Measurements from ENCODE around the gene ARMC2. TPM values are rescaled to one million over a fixed set of nuclear protein-coding genes. Genes with fewer than 3 reads are reported as not detected.
A peak's percentile ranks its signal among the peaks of the same experiment; 100 is the strongest.

ARMC2 gene
- total RNA-seq, 4 donors from 2014 or later: 0.27 to 4.1 (median 1.2) TPM

DNA sequence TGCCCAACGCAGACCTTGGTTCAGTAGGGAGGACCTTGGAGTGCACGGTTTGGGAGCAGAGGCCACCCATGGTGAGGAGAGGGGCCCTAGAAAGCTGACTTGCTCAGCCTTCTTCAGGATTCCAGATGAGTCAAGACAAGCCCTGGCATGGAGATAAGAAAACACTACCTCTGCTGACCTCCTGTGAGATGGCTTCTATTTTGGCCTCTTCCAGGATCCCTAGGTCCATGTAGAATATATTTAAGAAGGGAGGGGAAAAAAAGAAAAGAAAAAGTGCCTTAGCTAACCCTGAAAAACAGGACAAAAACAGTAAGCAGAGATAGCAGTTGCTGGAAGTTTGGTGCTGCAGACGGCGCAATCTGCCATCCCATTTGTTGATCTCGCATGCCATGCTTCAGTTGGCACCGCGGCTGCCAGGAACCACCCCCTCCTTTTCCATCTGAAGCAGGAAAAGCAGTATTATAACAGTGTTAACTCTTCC, 100.0 kb downstream of the ARMC2 start:
- WGBS, 2 donors: 14 to 31% methylated on average over 7 of the region's 7 CpGs
- Histone ChIP-seq H3K4me3 (no peak overlapping the region), H3K4me1 (peaks cover 52 to 96% (median 67%) of the 10 kb centered on the region in 3 donors)

DNA sequence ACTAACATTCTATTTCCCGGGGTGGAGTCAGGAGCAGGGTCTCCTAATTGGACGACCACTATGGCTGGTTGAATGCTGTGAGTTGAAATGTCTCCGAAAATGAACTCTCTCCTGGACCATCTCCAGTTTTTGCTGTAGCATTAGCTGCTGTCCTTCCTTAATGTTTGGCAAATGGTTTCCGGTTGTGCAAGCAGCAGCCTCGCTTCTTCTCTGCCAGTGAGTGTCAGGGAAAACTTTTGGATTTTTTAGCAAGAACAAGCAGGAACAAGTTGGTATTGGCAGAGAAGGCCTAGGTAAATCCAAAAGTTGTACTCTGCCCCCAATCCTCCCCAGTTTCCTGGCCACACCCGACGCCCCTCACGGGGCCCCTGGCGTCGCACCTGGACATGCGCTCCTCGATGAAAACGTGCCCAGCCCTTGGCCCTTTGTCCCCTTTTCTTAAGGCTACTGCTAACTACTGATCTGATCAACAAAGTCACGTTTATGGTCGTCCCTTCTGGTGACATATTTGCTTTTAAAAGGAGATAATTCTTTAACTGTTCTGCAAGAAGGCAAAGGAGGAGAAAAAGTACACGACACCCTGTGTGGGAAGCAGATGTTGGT, 103.2 kb downstream of the ARMC2 start:
- 43 to 51% methylated on average over 15 to 16 of the region's 16 CpGs for WGBS, 2 donors
- no peak overlapping the region for H3K4me3 ChIP-seq
- no peaks in the 10 kb centered on the region for H3K36me3 ChIP-seq
- intact Hi-C loops (cut with DNase I): no loop called here
- peak overlapping the region; percentile 23 to 69 (median 52) for H3K27ac ChIP-seq
- H3K4me1 ChIP-seq: peaks cover 24 to 65% (median 40%) of the 10 kb centered on the region in 3 donors
- no peak for DNase-seq
- H3K9me3 ChIP-seq: no peaks in the 10 kb centered on the region
- TF ChIP-seq POLR2A (IDR thresholded peaks at IDR 0.05) (no peak), CTCF (IDR thresholded peaks at IDR 0.05) (no peak)
- no peaks in the 10 kb centered on the region for H3K27me3 ChIP-seq

More for the DNA sequence above, 100.0 kb downstream of the ARMC2 start:
- Histone ChIP-seq H3K27ac (peak overlapping the region; percentile 66 to 94 (median 91)), H3K27me3 (no peaks in the 10 kb centered on the region), H3K9me3 (no peaks in the 10 kb centered on the region), H3K36me3 (no peaks in the 10 kb centered on the region)
- intact Hi-C loops (cut with DNase I): no loop called here
- TF ChIP-seq POLR2A (IDR thresholded peaks at IDR 0.05) (no peak), CTCF (IDR thresholded peaks at IDR 0.05) (no peak)
- DNase-seq: no peak

- no peaks in the 10 kb centered on the region for H3K9me3 ChIP-seq
- TF ChIP-seq CTCF (IDR thresholded peaks at IDR 0.05) (no peak), POLR2A (IDR thresholded peaks at IDR 0.05) (no peak)
- H3K36me3 ChIP-seq: no peaks in the 10 kb centered on the region
- DNase-seq: no peak
- H3K27ac ChIP-seq: peak overlapping the region in 3 of 4 donors; percentile 10 to 54 (median 36)
- H3K27me3 ChIP-seq: no peaks in the 10 kb centered on the region
- H3K4me3 ChIP-seq: peak overlapping the region in 1 of 4 donors; percentile 24
- intact Hi-C loops (cut with DNase I): no loop called here
- H3K4me1 ChIP-seq: peaks cover 11 to 50% (median 28%) of the 10 kb centered on the region in 3 donors
- 42 to 57% methylated on average over 10 to 15 of the region's 27 CpGs for WGBS, 2 donors
Observed at GRCh38 chr6:108952776-108953486, 104.7 kb downstream of the ARMC2 start.

GRCh38 chr6:108953681-108954080, 105.5 kb downstream of the ARMC2 start:
- TF ChIP-seq POLR2A (IDR thresholded peaks at IDR 0.05) (no peak), CTCF (IDR thresholded peaks at IDR 0.05) (no peak)
- Histone ChIP-seq H3K27ac (peak overlapping the region in 1 of 4 donors; percentile 10), H3K36me3 (no peaks in the 10 kb centered on the region), H3K9me3 (no peaks in the 10 kb centered on the region), H3K4me3 (no peak overlapping the region), H3K4me1 (peaks cover 4 to 43% (median 21%) of the 10 kb centered on the region in 3 donors), H3K27me3 (no peaks in the 10 kb centered on the region)
- intact Hi-C loops (cut with DNase I): no loop called here
- no peak for DNase-seq

DNA sequence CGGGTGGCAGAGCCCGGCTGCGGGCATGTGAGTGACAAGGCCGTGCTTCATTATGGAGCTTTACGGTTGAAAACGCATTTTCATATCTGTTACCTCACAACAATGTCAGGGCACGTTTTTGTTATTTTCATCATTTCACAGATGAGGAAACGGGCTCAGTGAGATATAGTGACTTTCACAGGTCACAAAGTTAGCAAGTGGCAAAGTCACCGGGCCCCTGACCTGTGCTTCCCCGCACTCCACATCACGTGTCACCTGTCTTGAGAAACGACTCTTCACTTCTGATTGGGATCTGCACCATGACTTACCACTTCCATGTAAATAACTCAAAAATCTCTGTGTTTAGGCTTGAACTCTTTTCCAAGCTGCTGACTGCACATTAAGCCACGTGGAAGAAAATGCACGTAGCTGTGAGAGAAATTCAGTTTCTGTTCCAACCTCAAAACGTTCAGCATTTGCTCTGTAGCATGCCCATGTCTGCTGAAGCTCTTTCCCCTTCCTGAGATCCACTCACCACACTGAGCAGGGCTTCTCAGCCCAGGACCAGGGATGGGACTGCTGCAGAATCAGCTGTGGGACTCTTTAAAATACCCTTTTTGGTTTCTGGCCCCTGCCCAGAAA, 107.2 kb downstream of the ARMC2 start:
- H3K27me3 ChIP-seq: no peaks in the 10 kb centered on the region
- DNase-seq: no peak
- H3K27ac ChIP-seq: no peak overlapping the region
- no peaks in the 10 kb centered on the region for H3K9me3 ChIP-seq
- H3K4me3 ChIP-seq: no peak overlapping the region
- TF ChIP-seq POLR2A (IDR thresholded peaks at IDR 0.05) (no peak), CTCF (IDR thresholded peaks at IDR 0.05) (no peak)
- H3K36me3 ChIP-seq: no peaks in the 10 kb centered on the region
- peaks cover 4 to 44% (median 22%) of the 10 kb centered on the region in 3 donors for H3K4me1 ChIP-seq
- WGBS, 2 donors: 76 to 87% methylated on average over 15 of the region's 15 CpGs
- intact Hi-C loops (cut with DNase I): no loop called here

Data from esophagus squamous epithelium (tissue), 5 donors.